Tibial nerve (tissue), 4 donors: ENCODE measurements around the gene AZI2. TPM values are rescaled to one million over a fixed set of nuclear protein-coding genes. Genes with fewer than 3 reads are reported as not detected.

Experiments used
- DNase-seq, 2 donors: peaks; one replicate each; pipeline ENCODE4 v3.0.0-alpha.2; 2019; ENCODE audit warnings: low spot score in 2 of 2
- H3K27ac ChIP-seq, 4 donors: fragments of 200-600 bp; sonication (generic) in 3 of 4; one replicate each; pipeline ENCODE4 v1.5.1; 2017 to 2019; ENCODE audit warnings: mild to moderate bottlenecking in 1 of 4
- H3K27me3 ChIP-seq, 2 donors: fragments of 200-600 bp; sonication (generic) in 1 of 2; one replicate each; pipeline versions ENCODE4 v1.5.1 to v1.6.0; 2017 to 2019
- H3K36me3 ChIP-seq, 3 donors: fragments of 200-600 bp; sonication (generic); one replicate each; pipeline ENCODE4 v1.5.1; 2018 to 2019
- H3K4me1 ChIP-seq, 4 donors: fragments of 200-600 bp; sonication (generic) in 3 of 4; one replicate each; pipeline ENCODE4 v1.5.1; 2017 to 2019
- H3K4me3 ChIP-seq, 4 donors: fragments of 200-600 bp; sonication (generic) in 3 of 4; one replicate each; pipeline ENCODE4 v1.5.1; 2017 to 2019; ENCODE audit warnings: mild to moderate bottlenecking in 1 of 4, moderate library complexity in 1 of 4
- H3K9me3 ChIP-seq, 4 donors: fragments of 200-600 bp; sonication (generic) in 3 of 4; one replicate each; pipeline ENCODE4 v1.5.1; 2017 to 2019
- CTCF ChIP-seq, 5 experiments: fragments of 200-600 bp in 3 of 5; fragments of 450-650 bp in 2 of 5; sonication (generic) in 3 of 5; IDR thresholded peaks; one replicate each; pipeline ENCODE4 v1.5.1; 2016 to 2019; ENCODE audit warnings: antibody characterized with exemption in 5 of 5, mild to moderate bottlenecking in 3 of 5, moderate library complexity in 2 of 5
- EP300 ChIP-seq, 2 donors: sonication (generic); formaldehyde crosslinking; IDR thresholded peaks; one replicate each; pipeline ENCODE4 v1.6.1; 2017; ENCODE audit warnings: antibody characterized with exemption in 2 of 2, mild to moderate bottlenecking in 1 of 2
- POLR2A ChIP-seq, 2 donors: fragments of 450-650 bp; IDR thresholded peaks; one replicate each; pipeline ENCODE4 v1.6.1; 2017; ENCODE audit warnings: antibody characterized with exemption in 2 of 2, mild to moderate bottlenecking in 2 of 2, moderate library complexity in 2 of 2
- WGBS, 2 donors: methylation state at CpG; one replicate each; pipeline ENCODE4 v1.1.5; 2018; 5-methylcytosine and 5-hydroxymethylcytosine counted together
- total RNA-seq, 4 donors: library from RNA; depleted of rRNA; stranded (reverse); fragments of >200 nt; gene quantifications; one replicate each; pipeline ENCODE4 v1.1.0, GENCODE V29; 2016

The AZI2 gene
- total RNA-seq, 4 donors from 2014 or later, result 75.9 to 130 (median 88.2) TPM

DNA sequence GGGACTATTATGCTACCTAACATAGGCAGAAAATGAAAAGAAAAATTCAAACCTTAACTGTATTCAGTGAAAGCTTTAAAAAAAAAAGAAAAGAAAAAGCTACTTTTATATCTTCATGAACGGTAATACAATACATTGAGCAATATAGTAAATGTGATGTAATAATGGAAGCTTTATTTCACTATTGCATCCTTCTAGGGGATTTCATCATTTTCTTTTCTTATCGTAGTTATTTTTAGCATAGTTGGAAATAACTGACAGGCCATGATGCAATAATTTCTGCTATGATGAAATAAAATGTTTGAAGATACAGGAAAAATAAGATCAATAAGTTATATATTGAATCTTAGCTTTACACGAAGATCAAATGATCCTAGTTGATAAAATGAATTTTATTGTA, 40.4 kb downstream of the AZI2 start:
- no peak for DNase-seq
- no peak for TF ChIP-seq POLR2A (IDR thresholded peaks at IDR 0.05)
- no peak for TF ChIP-seq EP300 (IDR thresholded peaks at IDR 0.05)
- TF ChIP-seq CTCF (IDR thresholded peaks at IDR 0.05), result no peak
- no peaks in the 10 kb centered on the region for H3K4me1 ChIP-seq
- no peak overlapping the region for H3K27ac ChIP-seq
- 66 to 80% methylated on average over 3 of the region's 3 CpGs for WGBS, 2 donors
- no peaks in the 10 kb centered on the region for H3K9me3 ChIP-seq
- H3K4me3 ChIP-seq, result no peak overlapping the region
- no peaks in the 10 kb centered on the region for H3K36me3 ChIP-seq
- no peaks in the 10 kb centered on the region for H3K27me3 ChIP-seq

DNA sequence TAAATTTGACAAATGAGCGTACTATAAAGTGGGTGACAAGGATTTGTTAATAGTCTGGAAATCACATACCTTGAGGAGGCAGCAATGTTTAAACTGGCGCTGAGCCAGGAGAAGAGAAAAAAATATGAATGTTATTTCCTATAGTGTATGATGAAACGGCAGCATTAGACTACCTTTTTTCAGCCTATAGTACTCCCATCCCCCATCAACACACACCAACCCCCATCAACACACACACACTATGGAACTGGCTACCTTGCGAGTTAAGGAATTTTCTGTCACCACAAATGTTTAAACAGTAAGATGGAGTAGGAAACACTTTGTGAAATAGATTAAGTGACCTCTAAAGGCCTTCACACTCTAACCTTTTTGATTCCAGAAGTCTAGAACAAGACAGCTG, 46.9 kb downstream of the AZI2 start:
- TF ChIP-seq CTCF (IDR thresholded peaks at IDR 0.05) (no peak), EP300 (IDR thresholded peaks at IDR 0.05) (no peak), POLR2A (IDR thresholded peaks at IDR 0.05) (no peak)
- H3K27ac ChIP-seq, result no peak overlapping the region
- 85 to 93% methylated on average over 4 of the region's 4 CpGs for WGBS, 2 donors
- no peak for DNase-seq
- no peaks in the 10 kb centered on the region for H3K9me3 ChIP-seq
- H3K27me3 ChIP-seq, result no peaks in the 10 kb centered on the region
- H3K4me1 ChIP-seq, result no peaks in the 10 kb centered on the region
- no peaks in the 10 kb centered on the region for H3K36me3 ChIP-seq
- H3K4me3 ChIP-seq, result no peak overlapping the region

DNA sequence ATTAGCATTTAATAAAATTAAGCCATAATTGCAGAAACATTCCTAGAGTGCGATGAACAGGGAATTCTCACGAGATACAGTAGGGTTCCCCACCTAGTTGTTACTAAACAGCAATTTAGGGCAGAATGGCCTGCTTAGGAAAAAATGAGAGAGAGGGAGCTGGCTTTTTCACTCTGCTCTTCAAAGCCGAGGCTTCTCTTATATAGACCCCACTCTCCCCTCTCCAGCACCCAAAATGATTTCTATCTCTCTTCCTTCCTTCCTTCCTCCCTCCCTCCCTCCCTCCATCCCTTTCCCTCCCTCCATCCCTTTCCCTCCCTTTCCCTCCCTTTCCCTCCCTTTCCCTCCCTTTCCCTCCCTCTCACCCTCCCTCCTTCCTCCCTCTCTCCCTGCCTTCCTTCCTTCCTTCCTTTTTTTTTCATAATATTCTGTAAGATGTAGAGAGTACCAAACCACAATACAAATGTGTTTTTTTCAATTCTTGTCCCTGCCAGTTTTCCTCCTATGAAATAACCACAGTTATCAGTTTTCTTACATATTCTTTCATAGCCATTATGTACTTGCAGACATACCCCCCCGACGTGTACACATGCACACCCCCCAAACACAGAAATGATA, 48.2 kb downstream of the AZI2 start:
- no peaks in the 10 kb centered on the region for H3K27me3 ChIP-seq
- no peak overlapping the region for H3K4me3 ChIP-seq
- H3K4me1 ChIP-seq, result peaks cover 0 to 6% (median 0%) of the 10 kb centered on the region in 4 donors
- H3K27ac ChIP-seq, result no peak overlapping the region
- no peaks in the 10 kb centered on the region for H3K9me3 ChIP-seq
- no peak for DNase-seq
- WGBS, 2 donors, result 84 to 88% methylated on average over 5 of the region's 5 CpGs
- no peaks in the 10 kb centered on the region for H3K36me3 ChIP-seq
- no peak for TF ChIP-seq CTCF (IDR thresholded peaks at IDR 0.05)
- TF ChIP-seq EP300 (IDR thresholded peaks at IDR 0.05), result no peak
- TF ChIP-seq POLR2A (IDR thresholded peaks at IDR 0.05), result no peak

DNA sequence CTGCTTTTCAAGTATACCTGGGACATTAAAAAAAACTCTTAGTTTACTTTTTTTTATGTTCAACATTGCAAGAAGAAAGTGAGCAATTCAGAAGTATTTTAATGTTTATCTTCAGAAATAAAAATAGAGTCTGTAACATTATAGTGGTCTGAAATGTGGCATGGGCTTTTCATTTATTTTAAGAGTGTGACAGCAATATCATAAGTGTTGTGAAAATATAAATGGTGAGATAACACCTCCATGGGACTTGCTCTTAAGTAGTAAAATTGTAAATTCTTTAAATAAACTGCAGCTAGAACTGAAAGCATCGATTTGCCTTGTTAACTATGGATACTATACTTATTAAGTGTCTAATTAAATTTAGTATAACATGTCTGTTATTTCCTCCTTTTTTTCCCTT, 48.9 kb downstream of the AZI2 start:
- H3K27ac ChIP-seq, result no peak overlapping the region
- 91 to 97% methylated on average over 1 of the region's 1 CpG for WGBS, 2 donors
- TF ChIP-seq EP300 (IDR thresholded peaks at IDR 0.05) (no peak), CTCF (IDR thresholded peaks at IDR 0.05) (no peak), POLR2A (IDR thresholded peaks at IDR 0.05) (no peak)
- no peak for DNase-seq
- peaks cover 0 to 7% (median 0%) of the 10 kb centered on the region in 4 donors for H3K4me1 ChIP-seq
- H3K36me3 ChIP-seq, result no peaks in the 10 kb centered on the region
- H3K27me3 ChIP-seq, result no peaks in the 10 kb centered on the region
- no peaks in the 10 kb centered on the region for H3K9me3 ChIP-seq
- H3K4me3 ChIP-seq, result no peak overlapping the region

GRCh38 chr3:28295898-28296490, 52.6 kb downstream of the AZI2 start:
- TF ChIP-seq CTCF (IDR thresholded peaks at IDR 0.05) (no peak), EP300 (IDR thresholded peaks at IDR 0.05) (no peak), POLR2A (IDR thresholded peaks at IDR 0.05) (no peak)
- no peaks in the 10 kb centered on the region for H3K27me3 ChIP-seq
- no peak overlapping the region for H3K4me3 ChIP-seq
- H3K4me1 ChIP-seq, result peaks cover 0 to 7% (median 0%) of the 10 kb centered on the region in 4 donors
- DNase-seq, result no peak
- H3K36me3 ChIP-seq, result peaks cover 0 to 7% (median 0%) of the 10 kb centered on the region in 3 donors
- H3K9me3 ChIP-seq, result peaks cover 0 to 1% (median 0%) of the 10 kb centered on the region in 4 donors
- no peak overlapping the region for H3K27ac ChIP-seq
